Fibroblast of the conjunctiva (primary cell): ENCODE measurements around the gene FGF3.

Experiments
- DNase-seq: peaks from one replicate; pipeline ENCODE4 v3.0.0-alpha.2; 2010; ENCODE audit warnings: low read depth

FGF3 gene

DNA sequence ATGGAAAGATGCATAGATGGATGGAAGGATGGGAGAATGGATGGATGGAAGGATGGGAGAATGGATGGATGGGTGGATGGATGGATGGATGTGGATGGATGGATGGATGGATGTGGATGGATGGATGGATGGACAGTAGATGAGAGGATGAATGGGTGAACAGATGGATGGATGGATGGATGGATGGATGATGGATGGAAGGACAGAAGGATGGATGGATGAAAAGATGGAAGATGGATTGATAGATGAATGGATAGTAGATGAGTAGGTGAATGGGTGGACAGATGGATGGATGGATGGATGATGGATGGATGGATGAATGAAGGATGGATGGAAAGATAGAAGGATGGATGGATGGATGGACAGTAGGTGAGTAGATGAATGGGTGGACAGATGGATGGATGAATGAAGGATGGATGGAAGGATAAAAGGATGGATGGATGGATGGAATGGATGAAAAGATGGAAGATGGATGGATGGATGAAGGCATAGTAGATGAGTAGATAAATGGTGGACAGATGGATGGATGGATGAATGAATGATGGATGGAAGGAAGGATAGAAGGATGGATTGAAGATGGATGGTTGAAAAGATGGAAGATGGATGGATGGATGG, 15.5 kb downstream of the FGF3 start:
- no peak for DNase-seq

DNA sequence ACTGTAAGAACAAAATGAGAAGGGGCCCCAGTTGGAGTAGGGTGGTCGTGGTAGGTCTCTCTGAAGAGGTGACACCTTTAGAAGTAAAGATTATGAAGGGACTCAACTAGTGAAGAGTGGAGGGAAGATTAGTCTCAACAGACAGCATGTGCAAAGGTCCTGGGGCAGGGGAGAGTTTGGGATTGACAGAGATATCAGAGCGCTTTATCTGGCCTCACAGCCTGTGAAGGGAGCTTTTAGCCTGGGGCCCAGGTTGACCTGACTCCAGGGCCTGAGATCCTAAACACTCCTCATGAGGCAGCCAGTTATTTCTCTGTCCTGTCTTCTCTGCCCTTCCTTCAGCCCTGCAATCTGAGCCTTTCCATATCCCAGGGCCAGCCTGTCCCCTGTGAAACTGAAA, 16.2 kb downstream of the FGF3 start:
- no peak for DNase-seq

GRCh38 chr11:69802590-69802989, 16.6 kb downstream of the FGF3 start:
- DNase-seq, result no peak

DNA sequence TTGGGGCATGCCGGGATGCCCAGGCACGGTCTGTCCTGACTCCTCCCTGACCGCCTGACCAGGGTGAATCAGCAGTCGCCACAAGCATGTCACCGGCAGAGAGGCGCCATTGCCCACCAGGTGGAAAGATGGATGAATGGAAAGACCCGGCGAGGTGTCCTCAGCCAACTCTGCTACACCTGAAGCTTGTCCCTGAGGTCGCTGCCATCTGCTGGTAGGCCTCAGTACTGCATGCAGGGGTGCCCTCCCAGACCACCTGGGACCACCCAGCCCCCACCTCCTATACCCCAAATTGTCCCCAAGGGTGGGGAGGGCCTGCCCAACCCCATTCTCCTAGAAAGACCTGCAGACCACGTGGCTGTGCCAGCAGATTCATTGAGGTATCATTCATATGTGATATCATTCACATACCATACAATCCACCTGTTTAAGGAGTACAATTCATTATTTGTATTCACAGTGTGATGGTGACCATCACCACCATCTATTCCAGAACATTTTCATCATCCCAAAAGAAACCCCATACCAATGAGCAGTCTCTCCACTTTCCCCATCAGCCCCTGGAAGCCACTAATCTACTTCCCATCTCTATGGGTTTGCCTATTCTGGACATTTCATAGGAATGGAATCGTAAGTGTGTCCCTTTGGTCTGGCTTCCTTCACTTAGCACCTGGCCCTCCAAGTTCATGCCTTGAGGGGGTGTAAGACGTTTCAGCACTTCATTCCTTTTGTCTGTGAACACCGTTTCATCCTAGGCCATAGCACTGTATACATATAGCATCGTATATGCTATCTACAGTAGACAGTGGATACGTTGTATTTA, 17.5 kb downstream of the FGF3 start:
- DNase-seq, result no peak

DNA sequence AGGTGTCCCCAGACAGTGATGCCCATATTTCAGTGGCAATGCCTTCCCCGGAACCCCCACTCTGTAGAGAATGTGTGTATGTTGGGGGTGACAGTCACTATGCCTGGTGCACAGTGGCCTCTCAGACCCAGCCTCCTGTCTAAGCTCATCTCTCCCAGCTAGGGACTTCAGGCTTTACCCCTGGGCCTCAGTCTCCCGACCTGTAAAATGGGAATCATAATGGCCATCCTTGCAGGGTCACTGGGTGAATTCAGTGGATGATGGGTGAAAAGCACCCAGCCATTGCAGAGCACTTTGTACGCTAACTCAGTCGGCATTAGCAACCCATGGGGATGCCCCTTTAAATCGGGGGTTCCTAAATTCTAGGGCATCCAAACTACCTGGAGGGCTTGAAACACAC, 18.9 kb downstream of the FGF3 start:
- DNase-seq, result no peak

- no peak for DNase-seq
Observed at GRCh38 chr11:69799582-69799981, 19.6 kb downstream of the FGF3 start.

DNA sequence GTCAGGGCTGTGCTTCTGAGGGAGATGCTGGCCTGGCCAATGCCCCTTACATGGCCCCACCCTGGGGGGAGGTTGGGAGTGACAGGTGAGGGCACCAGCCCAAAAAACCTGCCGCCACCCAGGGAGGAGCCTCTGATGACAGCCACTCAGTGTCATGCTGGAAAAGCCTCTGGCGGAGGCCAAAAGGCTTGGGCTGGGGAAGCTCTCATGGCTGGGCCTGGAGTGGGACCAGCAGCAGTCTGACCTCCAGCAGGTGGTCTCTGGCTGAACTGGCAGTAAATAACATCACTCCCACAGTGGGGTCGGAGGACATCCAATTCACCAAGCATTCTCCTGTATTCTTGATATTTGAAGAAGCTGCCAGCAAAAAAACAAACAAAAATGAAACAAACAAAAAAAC, 20.1 kb downstream of the FGF3 start:
- no peak for DNase-seq

DNA sequence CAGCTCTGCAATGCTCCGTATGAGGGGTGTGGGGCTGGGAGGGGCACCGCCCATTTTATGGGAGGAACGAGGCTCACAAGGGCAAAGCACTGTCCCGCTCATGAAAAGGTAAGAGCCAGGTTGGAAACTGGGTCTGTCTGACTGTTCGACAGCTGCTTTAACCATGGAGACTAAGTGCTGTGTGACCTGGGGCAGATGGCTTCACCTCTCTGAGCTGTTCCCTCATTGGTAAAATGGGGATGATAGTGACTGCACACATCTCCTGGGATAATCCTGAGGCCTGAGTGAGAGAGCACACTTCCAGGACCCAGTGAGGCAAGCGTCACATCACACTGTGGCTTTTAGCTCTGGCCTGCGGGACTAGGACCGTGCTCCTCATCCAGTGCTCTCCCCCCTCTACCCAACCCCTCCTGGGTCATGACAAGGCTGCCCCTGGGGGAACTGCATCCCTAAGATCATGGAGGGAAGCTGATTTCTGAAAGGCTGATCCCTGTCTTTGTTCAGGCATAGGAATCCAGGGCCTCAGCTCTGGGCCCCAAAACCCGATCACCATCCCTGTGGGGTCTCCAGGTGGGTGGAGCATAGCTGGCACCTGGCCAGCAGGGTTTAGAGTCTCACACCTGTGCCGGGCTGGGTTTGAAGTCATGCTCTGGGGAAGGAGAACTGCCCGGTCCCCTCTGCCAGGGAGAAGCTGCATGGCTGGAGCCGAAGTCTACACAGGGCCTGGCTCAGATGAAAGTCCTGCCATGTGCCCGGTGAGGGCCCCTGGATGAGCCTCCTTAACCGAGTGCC, 21.3 kb downstream of the FGF3 start:
- DNase-seq, result no peak

- DNase-seq, result no peak
Observed at GRCh38 chr11:69797156-69797555, 22.1 kb downstream of the FGF3 start.

DNA sequence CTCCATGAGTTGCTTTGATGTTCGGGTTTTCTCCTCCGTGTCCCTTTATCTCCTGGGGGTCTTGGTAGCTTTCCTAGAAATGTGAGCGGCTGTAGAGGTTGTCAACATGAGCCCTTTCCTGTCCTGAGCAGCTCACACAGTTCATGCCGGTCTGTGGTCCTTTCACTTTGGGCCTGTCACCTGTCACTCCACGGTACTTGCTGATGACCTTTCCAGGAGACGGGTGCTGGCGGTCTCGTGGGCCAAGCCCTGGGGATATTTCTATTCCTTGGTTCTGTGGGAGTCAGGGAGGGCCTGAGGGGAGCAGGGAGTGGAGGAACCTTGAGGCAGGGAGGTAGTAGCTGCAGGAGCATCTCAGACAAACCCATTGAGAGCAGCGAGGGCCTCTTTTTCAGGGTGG, 23.2 kb downstream of the FGF3 start:
- no peak for DNase-seq

DNA sequence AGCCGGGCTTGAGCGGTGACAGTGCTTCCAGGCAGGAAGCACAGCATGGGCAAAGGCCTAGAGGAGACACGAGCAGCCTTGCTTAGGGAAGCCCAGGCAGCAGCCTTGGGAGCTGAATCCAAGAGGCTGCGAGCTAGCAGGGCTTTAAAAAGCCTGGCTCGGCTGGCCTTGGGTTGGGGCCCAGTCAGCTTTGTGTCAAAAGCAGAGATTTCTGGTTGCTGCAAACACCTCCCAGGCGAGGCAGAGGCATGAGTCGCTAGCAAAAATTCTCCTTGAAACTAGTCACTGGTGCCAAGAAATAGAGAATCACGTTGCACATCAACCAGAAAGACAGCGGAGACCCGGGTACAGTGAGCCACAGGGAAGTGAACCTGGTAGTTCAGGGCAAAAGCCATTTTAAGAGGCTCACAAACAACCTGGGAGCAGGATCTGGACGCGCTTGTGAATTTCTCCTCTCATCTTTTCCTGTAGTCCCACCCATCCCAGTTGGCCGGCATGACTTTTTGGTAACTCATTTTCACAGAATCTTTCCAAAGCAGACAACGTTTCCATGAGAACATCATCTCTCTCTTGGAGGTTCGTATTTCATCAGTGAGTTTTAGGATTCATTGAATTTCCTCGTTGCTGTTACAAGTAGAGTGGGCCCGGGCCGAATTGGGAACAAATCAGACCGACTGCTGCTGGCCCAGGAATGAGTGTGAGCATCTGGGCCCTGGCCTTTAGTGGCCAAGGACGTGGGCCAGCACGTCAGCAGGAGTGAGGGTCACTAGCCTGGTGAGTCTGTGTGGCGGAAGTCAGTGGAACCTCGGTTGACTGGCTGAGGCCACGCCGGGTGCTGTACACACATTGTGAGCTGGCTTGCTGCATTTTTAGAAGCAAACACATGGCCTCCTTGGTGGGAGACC, 27.7 kb downstream of the FGF3 start:
- no peak for DNase-seq

GRCh38 chr11:69788956-69789355, 30.3 kb downstream of the FGF3 start:
- DNase-seq, result no peak

DNA sequence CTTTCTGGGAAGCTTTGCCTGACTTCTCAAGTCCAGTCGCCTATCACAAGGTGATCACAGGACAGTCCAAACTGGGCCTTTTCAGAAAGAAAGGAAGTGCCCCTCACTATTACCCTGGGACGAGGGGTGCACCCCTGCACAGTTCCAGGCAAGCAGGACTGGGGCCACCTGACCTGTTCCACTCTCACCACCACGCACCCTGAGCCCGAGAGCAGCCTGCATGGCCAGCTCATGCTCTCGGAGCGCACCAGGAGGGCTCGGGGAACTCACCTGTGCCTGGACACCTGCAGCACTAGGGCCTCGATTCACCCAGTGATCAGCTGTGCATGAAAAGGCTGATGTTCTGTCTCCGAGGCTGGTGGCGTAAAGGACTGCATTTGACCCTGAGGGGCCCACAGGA, 31.3 kb downstream of the FGF3 start:
- DNase-seq, result no peak

GRCh38 chr11:69787457-69787856, 31.8 kb downstream of the FGF3 start:
- no peak for DNase-seq

- no peak for DNase-seq
Observed at GRCh38 chr11:69781241-69781640, 38.0 kb downstream of the FGF3 start.

DNA sequence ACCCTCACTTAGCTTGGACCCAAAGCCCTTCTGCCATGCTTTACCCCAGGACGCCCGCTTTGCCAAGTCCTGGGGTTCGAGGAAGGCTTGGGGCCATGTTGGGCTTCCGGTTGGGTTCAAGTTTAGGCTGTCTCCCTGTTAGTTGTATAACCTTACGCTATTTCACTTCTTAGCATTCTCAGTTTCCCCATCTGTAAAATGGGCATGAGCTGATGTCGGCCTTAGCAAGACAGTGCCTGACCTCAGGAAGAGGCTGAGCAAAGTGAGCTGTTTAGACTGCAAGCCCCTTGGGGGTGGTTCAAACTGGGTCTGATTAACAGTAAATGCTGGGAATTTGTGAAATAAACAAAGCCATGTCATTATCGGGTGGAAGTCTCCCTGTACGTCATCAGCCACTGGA, 40.8 kb downstream of the FGF3 start:
- DNase-seq, result no peak

DNA sequence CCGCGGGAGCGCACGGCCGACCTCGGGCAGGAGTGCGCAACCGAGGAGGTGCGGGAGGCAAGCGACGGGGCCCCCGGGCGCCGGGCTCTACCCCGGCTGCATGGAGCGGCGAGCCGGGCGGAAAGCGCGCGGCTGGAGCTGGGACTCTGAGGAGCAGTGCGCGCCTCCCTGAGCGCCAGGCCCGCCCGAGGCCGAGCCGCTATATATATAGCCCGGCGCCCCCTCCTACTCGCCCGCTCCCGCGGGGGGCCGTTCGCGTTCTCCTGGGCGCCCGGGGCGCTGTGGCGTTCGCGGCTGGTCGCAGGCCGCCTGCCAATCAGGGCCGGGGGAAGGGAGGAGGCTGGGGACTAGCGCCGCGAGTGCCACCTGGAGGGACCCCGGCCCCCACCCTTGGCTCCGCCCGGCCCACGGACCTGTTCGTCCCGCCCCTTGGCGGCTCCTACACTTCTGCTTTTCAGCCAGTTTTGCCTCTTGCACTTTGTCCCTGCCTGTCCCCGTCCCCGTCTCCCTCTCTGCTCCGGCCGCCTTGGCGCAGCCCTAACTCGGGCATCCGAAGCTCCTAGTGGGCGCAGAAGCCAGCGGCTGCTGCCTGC, 44.0 kb downstream of the FGF3 start, which contains the start of gene FGF4:
TSS of gene FGF4 (minus strand) at position 179 of the 593 bp plus-strand sequence. CDS start 257 bp downstream, outside the sequence.
- DNase-seq, result no peak

DNA sequence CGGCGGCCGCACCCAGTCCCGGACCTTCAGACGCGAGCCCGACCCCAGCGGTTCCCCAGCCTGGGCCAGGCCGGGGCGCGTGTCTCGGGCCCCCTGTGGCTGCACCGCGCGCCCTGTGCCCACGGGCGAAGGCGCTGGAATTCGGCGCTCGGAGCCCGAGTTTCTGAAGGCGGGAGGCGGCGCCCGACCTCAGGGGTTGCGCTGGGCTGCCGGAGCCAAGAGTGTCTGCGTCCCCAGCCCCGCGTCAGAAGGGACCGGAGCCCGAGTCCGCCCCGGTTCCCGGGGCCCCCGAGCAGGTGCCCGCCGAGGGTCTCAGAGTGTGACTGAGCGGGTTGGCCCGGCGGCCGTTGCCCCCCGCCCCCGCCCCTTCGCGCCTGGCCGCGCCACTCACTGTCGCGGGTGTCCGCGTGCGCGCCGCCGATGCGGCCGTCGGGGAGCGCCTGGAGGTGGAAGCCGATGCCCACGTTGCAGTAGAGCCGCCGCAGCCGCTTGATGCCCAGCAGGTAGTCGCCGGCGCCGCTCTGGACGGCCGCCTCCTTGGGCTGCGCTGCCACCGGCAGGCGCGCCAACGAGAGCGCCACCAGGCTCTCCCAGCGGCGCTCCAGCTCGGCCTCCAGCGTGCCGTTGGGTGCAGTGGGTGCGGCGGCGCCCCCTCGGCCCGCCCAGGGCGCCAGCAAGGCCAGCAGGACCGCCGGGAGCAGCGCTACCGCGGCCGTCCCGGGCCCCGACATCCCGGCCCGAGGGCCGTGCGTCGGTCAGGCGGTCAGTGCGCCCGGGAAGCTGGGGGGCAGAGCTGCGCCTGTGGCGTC, 44.7 kb downstream of the FGF3 start:
- no peak for DNase-seq

- no peak for DNase-seq
Observed at GRCh38 chr11:69773626-69774353, 45.4 kb downstream of the FGF3 start.

DNA sequence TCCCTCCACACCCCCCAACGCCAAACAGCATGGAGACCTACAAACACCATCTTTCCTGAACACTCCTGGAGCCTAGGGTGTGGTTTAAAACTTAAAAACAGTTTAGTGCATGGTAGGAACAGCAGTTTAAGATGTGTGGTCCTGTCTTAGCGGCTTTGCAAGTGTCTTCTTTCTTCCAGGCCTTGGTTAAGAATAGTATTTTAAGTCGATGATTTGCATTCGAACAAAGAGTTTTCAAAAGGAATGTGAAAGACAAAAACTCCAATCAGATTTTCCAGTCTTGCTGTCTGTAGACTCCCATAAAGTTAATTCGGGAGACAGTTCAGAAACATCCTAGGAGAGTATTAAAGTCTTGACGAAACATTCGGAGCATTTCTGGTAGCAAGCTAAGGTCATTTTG, 47.8 kb downstream of the FGF3 start:
- no peak for DNase-seq
